HG03342 (cell line): ENCODE measurements around the gene PLGRKT.
"Not testable (repeated sequence)": the region's sequence is repeated elsewhere in the genome, so short reads cannot be mapped to it uniquely, and the experiment has no call there.

Source experiments
- ATAC-seq: cut with Tn5 transposase; IDR thresholded peaks from one replicate; pipeline ENCODE4 v1.9.1; 2021; ENCODE audit warnings: mild to moderate bottlenecking, moderate library complexity; ENCODE audit not compliant: unreplicated experiment

Gene PLGRKT

GRCh38 chr9:5321601-5322000, 116.1 kb downstream of the PLGRKT start:
- ATAC-seq = not testable (repeated sequence)

GRCh38 chr9:5321058-5321457, 116.7 kb downstream of the PLGRKT start:
- ATAC-seq = no peak

DNA sequence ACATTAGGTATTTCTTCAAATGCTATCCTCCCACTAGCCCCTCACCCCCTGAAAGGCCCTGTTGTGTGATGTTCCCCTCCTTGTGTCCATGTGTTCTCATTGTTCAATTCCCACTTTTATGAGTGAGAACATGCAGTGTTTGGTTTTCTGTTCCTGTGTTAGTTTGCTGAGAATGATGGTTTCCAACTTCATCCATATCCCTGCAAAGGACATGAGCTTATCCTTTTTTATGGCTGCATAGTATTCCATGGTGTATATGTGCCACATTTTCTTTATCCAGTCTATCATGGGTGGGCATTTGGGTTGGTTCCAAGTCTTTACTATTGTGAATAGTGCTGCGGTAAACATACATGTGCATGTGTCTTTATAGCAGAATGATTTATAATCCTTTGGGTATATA, 121.3 kb downstream of the PLGRKT start:
- not testable (repeated sequence) for ATAC-seq

- ATAC-seq = no peak
Measured at GRCh38 chr9:5315187-5315923, 122.4 kb downstream of the PLGRKT start.

DNA sequence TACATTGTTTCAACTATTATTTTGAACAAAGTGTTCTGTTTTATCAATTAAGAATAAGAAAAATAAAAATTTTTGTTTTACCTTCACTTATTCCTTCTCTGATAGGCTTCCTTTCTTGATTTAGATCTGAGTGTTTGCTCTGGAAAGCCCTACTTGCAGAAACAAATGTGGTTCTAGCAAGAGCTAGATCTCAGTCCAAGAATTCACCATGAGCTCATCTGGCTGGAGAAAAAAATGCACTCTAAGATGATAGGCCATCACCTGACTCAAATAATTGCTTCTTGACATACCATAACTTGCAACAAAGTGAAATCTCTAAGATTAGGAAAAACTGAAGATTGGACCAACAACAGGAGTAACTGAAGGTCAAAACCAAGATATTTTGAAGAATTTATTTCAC, 126.9 kb downstream of the PLGRKT start:
- no peak for ATAC-seq
